ENCODE data around the gene TSEN34.
"Not testable (repeated sequence)": the region's sequence is repeated elsewhere in the genome, so short reads cannot be mapped to it uniquely, and the experiment has no call there.

TSEN34 gene

DNA sequence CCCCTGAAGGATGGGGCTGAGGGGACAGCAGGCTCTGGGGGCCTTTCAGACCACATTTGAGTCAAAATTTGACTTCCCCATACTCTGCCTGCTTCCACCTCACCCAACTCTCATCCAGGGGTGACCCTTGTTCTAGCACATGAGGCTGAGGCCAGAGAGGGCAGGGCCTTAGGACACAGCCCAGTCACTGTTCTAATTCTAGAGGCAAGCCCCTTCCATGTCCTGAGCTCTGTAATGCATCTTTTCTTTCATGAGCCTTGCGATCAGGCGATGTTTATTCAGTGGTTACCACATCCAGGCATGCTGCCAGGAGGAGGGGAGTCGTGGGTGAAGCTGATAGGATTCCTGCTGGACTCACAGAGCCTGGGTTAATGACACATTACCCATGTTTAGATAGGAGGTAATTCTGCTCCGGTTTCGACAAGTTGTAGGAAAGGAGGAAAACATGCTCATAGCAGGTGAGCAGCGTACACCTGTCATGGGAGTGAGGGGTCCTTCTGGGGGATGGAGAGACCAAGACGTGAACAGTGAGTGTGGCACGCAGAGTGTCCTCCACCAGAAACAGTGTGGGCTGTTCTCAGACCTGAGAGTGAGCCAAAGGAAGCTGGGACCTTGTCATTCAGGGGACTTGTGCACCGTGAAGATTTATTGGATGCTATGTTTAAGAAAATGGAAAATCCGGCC is 18.8 kb downstream of the TSEN34 start:
- peak; percentile 65 to 67 for DNase-seq

DNA sequence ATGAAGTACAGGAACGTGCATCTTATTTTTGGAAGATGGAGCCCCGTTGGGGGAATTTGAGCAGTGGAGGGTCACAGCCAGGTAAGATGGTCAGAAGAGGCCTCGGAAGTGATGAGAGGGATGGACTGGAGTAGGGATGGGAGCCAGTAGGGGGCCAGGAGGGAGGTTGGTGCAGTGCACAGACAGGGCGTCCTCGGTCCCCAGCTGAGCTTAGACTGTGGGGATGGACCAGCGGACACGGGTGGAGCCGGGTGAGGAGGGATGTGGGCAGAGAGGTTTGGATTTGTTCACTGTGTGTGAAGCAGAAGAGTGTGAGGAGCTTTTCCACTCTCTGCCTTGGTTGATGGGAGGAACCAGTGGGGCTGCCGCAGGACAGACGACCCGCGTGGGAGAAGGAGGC is 20.1 kb downstream of the TSEN34 start:
- no peak for DNase-seq

DNA sequence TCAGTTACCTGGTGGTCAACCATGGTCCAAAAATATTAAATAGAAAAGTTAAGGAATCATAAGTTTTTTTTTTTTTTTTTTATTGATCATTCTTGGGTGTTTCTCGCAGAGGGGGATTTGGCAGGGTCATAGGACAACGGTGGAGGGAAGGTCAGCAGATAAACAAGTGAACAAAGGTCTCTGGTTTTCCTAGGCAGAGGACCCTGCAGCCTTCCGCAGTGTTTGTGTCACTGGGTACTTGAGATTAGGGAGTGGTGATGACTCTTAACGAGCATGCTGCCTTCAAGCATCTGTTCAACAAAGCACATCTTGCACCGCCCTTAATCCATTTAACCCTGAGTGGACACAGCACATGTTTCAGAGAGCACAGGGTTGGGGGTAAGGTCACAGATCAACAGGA is 23.1 kb downstream of the TSEN34 start:
- DNase-seq = not testable (repeated sequence)

DNA sequence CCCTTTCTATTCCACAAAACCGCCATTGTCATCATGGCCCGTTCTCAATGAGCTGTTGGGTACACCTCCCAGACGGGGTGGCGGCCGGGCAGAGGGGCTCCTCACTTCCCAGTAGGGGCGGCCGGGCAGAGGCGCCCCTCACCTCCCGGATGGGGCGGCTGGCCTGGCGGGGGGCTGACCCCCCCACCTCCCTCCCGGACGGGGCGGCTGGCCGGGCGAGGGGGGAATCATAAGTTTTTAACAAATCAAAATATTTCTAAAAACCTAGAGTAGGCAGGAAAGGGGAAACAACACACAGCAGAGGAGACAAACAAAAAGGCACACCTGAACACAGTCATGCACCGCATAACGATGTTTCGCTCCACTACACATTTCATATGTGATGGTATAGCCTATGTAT is 23.6 kb downstream of the TSEN34 start:
- DNase-seq = not testable (repeated sequence)

DNA sequence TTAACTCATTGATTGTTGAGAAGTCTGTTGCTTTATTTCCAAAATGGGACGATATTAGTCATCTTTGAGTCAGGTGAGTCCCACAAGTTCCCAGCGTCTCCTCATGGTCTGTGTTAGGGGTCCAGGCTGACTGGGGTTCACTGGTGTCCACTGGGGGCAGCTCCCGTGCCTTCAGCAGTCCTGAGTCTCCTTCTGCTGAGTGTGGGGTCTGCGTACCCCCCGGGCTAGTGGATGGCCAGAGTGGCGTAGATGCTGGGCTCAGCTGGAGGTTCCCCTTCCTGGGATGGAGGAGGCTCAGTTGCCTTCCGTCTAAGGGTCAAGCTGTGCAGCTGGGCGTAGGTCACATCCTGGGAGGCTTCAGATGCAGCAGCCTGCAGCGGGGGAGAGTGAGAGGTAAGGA is 25.8 kb downstream of the TSEN34 start:
- no peak for DNase-seq

DNA sequence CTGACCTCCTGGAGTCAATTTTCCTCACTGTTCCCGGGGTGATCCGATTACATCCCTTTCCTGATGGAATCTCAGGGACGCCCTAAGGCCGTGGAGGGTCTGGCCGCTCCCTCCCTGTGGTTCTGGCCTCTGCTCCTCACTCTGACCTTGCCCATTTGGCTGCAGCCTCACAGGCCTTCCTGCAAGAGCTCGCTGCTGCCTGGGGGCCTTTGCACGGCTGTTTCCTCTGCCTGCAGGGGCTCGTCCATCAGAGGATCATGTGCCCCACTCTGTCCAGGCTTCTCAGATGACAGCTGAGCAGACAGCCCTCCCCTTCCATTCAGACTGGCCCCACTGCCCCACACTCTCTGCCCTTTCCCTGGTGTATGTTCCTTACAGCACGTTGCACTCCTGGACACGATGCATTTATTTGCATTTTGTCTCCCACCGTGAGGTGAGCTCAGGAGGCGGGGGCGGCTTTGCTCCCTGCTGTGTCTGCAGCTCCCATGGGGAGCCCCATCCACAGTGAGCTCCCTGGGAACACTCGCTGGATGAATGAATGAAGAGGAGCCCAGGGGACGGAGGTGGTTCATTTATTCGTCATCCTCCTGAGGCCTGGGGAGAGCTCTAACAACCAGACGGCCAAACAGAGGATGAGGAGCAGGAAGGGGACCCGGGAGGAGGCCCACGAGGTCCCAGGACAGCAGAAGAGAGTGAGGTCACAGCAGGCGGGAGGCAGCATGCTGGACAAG is 26.6 kb downstream of the TSEN34 start:
- not testable (repeated sequence) for DNase-seq

DNA sequence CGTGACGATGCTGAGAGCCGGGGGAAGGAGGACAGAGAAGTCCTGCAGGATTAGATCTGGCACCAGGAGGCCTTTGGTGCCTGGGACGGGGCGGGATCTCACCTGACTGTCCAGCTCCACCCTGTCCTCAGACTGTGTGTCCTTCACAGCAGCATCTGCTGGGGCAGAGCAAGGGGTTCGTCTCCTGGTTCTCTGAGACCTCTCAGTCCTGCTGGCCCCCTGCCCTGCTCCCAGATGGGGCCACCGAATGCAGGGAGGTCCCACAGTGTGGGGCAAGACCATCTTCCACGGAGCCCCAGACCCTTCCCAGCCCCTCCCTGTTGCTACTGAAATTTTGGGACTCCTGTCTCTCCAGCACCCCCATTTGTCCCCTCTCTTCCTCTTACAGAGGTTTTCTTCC is 27.2 kb downstream of the TSEN34 start:
- no peak for DNase-seq

DNA sequence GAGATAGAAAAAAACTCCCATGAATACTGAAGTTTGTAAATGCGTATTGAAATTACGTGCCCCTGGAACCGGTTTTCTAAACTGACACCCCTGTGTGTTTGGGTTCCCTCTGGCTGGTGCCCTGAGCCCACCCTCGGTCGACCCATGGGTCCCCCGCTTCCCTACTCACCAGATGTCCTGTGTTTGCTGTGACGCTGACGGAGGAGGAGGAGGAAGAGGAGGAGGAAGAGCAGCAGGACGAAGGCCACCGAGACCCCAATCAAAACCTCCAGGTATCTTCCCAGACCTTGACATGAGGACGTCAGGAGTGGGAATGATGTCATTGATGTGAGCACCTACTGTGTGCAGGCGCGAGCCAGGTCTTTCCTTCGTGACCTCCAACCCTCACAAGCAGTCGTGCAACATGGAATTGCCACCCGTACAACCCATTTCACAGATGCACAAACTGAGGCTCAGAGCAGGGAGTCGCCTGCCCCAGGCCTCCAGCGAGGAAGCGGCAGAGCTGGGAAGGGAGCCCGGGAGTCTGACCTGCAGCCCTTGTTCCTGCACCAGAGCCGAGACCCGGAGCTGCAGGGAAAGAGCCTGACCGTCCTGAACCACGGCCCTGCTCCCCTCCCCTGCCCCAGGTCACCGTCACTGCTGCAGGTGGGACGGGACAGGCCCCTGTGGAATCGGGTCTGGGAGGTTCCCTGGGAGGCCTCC is 28.0 kb downstream of the TSEN34 start:
- no peak for DNase-seq

DNA sequence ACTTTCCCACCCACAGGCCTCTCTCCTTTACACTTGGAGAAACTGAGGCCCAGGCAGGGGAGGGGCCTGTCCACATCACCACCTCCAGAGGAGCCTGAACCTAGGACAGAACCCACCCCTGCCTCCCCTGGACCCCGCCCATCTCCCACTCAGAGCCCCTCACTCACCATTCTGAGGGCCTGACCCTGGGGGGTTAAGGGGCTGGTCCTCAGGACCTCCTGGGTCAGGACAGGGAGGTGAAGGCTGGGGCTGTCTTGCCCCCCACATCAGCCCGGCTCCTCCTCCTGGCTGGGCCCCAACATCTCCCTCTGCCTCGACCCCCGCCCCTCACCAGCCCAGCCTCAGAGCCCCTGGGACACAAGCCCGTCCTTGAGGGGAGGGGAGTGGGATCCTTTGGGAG is 28.6 kb downstream of the TSEN34 start:
- not testable (repeated sequence) for DNase-seq

DNA sequence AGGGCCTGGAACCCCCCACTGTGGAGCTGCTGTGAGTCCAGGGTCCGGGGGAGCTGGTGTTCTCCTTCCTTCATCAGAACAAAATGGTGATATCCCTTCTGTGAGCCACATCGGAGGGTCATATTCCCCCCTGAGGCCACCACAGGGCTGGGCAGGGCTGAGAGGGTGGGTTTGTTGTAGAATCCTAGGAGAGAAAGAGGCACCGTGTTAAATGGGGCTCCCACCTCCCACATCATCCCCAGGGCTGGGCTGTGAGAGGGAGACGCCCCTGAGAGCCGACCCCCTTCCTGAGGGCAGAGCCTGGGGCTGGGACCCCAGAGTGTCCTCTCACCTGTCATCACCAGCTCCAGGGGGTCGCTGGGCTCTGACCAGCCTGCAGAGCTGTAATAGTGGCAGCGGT is 30.8 kb downstream of the TSEN34 start:
- DNase-seq = not testable (repeated sequence)

DNA sequence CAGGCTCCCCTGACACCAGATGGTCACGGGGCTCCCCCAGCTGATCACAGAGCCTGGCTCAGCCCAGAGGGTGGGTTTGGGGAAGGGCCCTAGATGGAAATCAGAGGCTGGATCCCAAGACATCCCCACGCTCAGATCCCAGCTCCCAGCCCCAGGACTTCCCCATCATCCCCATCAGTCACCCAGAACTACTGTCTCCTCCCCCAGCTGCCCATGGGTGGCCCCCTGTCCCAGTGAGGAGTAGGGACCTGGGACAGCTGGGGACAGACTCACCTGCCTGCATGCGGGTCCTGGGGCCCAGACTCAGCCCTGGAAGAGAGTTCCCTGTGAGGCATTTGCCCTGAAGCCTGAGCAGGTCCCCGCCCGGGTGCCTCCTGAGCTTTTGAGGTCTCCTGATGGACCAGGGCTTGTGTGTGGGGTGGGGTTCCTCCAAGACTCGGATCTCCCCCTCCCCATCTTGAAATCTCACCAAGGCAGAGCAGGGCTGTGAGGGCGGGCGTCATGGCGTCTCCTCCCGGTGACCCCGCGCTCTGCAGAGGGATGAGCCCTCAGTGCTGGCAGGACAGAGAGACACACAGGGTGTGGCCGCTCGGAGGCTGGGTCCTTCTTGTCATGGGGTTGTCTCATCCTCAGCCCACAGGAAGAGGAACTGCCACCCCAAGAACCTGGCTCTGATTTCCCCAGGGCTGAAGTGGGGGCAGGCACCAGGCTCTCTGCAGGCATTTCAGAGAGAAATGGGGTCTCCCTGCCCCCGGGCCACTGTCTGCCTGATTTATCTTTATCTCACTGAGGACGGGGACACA is 31.6 kb downstream of the TSEN34 start, which contains the start of gene LILRB3:
Gene LILRB3 (minus strand): TSS at position 534 of the 803 bp plus-strand sequence. CDS start 31 bp downstream, at position 503.
- not testable (repeated sequence) for DNase-seq

DNA sequence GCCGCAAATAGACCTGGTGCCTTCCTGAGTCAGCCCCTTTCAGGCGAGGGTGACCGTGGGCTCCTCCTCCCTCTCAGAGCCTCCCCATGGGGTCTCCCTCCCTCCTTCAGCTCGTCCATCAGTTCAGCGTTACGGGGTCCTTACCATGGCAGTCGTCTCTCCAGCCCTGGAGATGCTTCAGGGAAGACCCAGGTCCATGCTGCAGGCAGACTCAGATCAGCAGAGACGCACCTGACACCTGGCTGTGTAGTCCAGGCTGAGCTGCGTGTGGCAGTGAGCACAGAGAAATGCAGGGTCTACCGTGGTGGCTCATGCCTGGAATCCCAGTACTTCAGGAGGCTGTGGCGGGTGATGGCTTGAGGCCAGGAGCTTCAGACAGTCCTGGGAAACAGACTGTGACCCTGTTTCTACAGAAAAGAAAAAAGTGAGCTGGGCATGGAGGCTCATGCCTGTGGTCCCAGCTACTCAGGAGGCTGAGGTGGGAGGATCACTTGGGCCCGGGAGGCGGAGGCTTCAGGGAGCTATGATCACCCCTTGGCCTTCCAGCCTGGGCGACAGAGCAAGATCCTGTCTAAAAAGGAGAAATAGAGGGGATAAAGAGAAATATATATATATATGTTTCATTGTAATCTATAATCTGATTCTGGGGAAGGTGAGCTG is 32.3 kb downstream of the TSEN34 start:
- DNase-seq = not testable (repeated sequence)

DNA sequence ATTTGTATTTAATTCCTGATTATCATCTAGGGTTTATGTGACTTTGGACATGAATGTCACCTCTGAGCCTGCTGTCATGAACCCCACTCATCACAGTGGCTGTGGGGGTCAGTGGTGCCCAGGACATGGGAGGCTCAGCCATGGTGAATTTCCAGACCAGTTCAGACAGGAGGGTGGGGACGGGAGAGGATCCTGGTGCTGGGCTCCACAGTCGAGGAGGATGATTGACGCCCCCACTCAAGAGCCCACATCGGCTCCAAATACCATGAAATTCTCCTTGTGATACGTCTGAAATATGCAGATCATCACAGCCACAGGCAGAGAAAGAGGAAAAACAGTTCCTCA is 32.8 kb downstream of the TSEN34 start:
- not testable (repeated sequence) for DNase-seq

DNA sequence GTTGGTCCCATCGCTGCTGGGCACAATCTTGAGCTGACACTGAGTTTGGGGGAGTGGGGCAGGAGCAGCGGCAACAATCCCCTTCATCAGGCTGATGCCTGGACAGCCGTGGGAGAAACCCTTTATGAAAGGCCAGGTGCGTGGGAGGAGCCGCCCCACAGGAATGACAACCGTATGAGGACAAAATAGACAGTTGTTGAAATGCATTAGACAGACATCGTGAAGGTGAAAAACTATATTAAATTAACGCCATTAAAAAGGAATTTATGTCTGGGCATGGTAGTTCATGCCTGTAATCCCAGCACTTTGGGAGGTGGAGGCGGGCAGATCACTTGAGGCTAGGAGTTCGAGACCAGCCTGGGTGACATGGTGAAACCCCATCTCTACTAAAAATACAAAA is 33.5 kb downstream of the TSEN34 start:
- DNase-seq = not testable (repeated sequence)

DNA sequence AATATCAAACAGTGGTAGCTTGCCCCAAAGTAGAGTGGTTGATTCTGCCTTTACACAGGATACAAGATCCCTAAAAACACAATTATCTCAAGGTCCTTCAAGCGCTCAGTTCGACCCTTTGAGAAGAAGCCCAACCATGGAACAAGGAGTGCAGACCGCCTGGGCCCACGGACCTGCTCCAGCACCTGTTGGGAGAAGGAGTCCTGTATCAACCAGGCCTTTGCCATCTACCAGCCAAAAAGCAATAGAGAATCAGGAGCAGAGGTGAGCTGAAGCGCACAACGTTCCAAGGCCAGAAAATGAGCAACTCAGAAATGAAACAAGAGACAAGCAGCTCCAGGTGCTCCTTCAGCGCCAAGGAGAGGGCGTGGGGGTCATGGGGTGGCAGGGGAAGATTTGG is 38.0 kb downstream of the TSEN34 start:
- no peak for DNase-seq

DNA sequence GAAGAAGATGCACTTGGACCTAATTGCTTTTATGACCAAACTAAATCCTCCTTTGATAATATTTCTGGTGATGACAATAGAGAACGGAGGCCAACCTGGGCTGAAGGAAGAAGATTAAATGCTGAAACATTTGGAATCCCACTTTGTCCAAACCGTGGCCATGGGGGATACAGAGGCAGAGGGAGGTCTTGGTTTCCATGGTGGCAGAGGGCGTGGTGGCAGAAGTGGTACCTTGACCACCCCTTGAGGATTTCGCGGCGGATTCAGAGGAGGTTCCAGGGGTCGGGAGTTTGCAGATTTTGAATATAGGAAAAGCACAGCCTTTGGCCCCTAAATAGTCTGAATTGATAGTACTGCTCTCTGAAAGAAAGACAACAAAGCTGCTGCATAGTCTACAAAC is 38.9 kb downstream of the TSEN34 start:
- no peak for DNase-seq

DNA sequence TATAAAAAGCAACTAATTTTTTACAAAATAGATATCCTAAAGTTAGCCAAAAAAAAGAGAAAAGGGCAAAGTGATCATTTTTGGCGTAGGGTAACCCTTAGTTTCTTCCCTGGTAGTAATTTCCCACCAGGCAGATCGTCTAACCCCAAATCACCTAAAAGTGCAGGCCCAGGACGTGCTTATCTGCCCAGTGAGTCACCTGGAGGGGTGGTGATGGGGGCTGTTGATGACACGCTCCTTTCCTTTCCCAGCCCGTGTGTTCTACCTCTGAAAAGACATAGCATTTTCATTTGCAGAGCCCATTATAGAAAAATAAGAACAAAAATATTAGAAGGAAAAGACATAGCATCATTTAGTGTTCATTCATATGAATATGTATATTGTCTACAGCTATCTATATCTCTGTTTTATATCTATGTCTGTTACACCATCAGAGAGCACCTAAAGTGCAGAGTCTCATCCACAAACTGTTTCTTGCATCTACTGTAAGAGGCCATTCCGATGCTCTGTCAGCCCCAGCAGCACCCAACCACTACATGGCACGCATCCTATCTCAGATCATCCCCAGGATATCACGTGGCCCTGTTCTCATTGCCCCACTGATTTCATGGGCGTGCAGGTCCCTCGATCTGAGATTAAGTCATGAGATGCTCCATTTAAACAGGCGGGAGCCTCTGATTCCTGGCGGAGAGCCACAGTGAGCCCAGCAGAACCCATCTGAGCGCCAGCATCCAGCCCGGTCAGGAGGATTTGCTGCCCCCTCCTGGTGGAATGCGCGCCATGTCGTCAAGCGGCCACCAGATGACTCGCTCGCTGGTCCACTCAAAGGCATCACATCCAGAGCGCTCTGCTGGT is 40.2 kb downstream of the TSEN34 start:
- DNase-seq = peak; percentile 83 to 93

DNA sequence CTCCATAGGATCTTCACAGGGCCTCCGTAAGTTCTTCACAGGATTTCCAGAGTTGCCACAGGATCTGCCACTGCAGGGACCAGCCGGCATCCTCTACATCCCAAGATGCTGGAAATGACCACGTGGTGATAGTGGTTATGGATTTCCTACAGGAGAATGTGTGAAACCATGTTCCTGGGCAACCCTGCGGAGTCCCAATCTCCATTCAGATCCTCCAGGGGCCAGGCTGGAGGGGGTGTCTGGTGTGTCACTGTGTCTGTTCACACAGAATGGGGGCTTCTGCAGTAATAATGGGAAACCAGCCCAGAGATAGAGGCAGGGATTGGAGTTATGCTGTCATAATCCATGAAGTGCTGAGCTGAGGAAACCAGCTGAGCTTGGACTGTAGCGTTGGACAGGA is 42.8 kb downstream of the TSEN34 start:
- DNase-seq = no peak

DNA sequence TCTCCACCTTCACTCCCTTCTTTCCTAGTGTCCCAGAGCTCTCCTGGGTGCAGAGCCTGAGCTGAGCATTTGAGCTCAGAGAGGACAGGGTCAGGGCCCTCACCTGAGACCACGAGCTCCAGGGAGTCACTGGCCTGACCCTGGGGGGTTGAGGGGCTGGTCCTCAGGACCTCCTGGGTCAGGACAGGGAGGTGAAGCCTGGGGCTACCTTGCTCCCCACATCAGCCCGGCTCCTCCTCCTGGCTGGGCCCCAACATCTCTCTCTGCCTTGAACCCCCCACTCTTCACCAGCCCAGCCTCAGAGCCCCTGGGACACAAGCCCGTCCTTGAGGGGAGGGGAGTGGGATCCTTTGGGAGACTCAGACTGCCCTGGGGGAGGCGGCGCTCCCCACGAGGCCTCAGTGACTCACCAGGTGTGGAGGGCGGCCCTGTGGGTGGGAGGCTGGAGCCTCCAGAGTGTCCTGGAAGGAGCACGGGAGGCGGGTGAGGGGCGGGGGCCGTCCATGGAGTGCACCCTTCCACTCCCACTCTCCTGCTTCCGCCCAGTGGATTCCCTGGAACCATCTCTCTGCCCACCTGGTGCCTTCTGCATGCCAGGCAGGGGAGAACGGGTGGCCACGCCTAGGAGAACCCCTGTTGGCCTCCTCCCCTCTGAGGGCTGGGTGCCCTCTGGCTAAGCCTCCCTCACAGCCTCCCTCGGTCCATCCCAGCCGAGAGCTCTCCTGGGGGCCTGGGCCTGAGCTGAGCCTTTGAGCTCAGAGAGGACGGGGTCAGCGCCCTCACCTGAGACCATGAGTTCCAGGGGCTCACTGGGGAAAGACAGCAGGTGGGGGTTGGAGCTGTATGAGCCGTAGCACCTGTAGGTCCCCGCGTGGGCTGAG is 48.6 kb downstream of the TSEN34 start:
- DNase-seq = not testable (repeated sequence)
